ENCODE measurements around the gene KCNK18.
A peak's percentile ranks its signal among the peaks of the same experiment; 100 is the strongest.

The KCNK18 gene

DNA sequence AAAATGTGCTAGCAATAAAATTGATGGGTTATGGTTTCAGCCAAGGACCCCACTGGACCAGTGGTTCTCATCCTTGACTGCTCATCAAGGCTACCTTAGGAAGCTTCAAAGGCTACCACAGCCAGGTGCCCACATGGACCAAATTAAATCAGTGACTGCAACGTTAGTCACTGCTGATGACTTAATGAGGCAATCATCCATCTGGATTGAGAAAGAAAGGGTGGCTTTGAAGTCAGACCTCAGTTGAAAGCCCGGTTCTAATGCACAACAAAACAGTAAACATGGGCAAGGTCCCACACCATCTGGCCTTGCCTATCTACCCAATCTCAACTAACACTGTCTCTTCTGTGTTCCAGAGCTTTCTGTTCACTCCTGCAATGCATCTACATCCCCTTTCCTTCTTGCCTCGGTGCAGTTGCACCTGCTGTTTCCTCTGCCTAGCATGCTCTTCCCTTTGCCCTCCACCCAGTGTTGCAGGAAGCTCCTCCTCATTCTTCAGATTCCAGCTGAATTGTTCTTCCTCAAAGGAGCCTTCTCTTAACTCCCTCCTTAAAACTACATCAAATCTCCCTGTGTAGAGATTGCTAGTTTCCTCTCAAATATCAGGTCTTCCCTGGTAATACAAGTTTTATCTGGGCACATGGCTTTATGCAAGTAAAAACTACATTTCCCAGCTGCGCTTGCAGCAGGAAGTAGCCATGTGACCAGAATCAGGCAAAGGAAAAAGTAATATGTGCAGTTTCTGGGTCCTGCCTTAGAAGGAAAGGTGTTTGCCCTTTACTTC lies 10.3 kb upstream of the KCNK18 start:
- Mint-ChIP-seq H3K36me3 (no peaks in the 10 kb centered on the region), H3K4me3 (no peak overlapping the region), H3K27ac (no peak overlapping the region), H3K4me1 (no peaks in the 10 kb centered on the region), H3K9me3 (peaks cover 5% of the 10 kb centered on the region)
- DNase-seq (ENCODE audit: low spot score in 2 of 2) (no peak), ATAC-seq (no peak)

DNA sequence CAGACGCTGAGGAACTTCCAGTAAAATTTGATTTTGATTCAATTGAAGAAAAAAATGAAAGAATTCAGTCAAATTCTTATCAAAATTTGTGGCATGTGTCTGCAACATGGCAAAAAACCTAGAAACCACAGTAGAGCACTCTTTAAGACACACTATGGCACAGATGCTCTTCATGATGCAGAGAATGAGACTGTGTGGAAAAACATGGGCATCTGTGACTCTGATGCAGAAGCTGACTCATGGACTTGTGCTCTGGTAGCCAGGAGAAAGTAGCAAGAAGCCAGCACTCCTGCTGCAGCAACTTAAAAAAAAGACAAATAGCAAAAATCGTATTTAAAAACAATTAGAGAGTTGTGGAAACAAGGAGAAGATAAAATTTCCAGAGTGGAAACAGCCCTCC lies 8.9 kb upstream of the KCNK18 start:
- Mint-ChIP-seq H3K36me3 (no peaks in the 10 kb centered on the region), H3K4me3 (no peak overlapping the region), H3K4me1 (no peaks in the 10 kb centered on the region), H3K9me3 (peaks cover 5% of the 10 kb centered on the region), H3K27ac (no peak overlapping the region)
- DNase-seq (ENCODE audit: low spot score in 2 of 2): no peak
- ATAC-seq: no peak

DNA sequence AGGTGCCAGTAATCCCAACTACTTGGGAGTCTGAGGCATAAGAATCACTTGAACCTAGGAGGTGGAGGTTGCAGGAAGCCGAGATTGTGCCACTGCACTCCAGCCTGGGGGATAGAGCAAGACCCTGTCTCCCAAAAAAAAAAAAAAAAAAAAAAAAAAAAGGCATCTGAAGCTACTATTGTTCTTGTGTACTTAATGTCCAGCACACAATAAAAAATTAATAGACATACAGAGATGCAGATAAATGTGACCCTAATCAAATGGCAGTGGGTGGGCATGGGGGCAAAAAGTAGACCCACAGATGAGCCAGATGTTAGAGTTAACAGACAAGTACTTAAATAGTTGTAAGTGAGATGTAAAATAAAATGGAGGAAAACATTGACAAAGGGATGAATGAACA lies 7.7 kb upstream of the KCNK18 start:
- ATAC-seq (no peak), DNase-seq (ENCODE audit: low spot score in 2 of 2) (no peak)
- Mint-ChIP-seq H3K4me1 (no peaks in the 10 kb centered on the region), H3K4me3 (no peak overlapping the region), H3K27ac (no peak overlapping the region), H3K9me3 (peaks cover 5% of the 10 kb centered on the region), H3K36me3 (no peaks in the 10 kb centered on the region)

DNA sequence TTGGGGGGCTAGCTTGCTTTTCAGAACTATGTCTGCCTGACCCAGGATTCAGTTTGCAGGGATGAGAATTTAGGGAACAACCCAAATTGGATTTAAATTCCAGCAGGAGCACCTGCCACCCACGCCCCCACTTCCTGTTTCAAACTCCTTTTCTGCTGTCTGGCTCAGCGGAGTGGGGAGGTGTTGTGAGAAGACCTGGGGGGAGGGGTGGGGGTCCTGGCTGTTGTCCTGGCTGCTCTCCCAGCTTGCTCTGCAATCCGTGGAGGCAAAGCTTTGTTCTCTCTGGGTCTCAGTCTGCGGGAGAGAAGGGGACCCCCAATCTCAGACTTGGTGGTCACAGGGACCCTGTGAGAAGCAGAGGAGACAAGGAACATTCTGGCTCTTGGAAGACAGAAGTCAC lies 799 bp downstream of the KCNK18 start:
- ATAC-seq (no peak), DNase-seq (ENCODE audit: low spot score in 2 of 2) (no peak)
- H3K4me1 Mint-ChIP-seq: no peaks in the 10 kb centered on the region
- no peaks in the 10 kb centered on the region for H3K36me3 Mint-ChIP-seq
- H3K4me3 Mint-ChIP-seq: no peak overlapping the region
- no peaks in the 10 kb centered on the region for H3K9me3 Mint-ChIP-seq
- no peak overlapping the region for H3K27ac Mint-ChIP-seq

DNA sequence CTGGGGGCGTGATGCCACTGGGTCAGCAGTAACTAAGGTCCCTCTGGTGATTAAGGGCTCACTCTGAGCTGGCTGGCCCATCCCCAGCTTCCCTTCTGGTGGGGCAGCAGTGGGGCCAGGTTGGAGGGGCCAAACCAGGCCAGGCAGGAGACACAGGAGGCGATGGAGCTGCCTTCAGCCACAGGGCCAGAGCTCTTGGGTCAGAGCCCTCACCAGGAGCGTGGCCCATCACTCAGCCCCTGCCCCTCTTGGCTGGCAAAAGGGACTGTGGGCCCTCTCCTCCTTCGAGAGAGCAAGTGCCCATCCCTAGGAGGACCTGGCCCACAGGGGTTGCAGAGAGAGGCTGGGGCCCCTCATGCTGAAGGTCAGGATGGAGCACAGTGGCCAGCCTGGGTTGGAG lies 4.5 kb downstream of the KCNK18 start:
- H3K27ac Mint-ChIP-seq: no peak overlapping the region
- H3K4me3 Mint-ChIP-seq: no peak overlapping the region
- ATAC-seq (peak; percentile 20), DNase-seq (ENCODE audit: low spot score in 2 of 2) (no peak)
- H3K36me3 Mint-ChIP-seq: no peaks in the 10 kb centered on the region
- H3K9me3 Mint-ChIP-seq: peaks cover 3% of the 10 kb centered on the region
- no peaks in the 10 kb centered on the region for H3K4me1 Mint-ChIP-seq

DNA sequence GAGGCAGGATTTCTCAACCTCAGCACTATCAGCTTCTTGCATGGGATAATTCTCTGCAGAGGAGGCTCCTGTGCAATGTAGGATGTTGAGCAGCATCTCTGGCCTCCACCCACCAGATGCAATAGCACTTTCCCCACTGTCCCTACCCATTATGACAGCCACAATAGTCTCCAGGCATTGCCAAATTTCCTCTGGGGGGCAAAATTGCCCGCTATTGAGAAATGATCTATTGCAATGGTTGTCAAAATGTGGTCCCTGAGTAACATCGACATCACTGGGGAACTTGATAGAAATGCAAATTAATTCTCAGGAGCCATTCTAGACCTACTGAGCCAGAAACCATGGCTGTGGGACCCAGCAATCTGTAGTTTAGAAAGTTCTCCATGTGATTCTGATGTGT lies 7.0 kb downstream of the KCNK18 start:
- no peaks in the 10 kb centered on the region for H3K4me1 Mint-ChIP-seq
- no peaks in the 10 kb centered on the region for H3K36me3 Mint-ChIP-seq
- H3K4me3 Mint-ChIP-seq: no peak overlapping the region
- no peak overlapping the region for H3K27ac Mint-ChIP-seq
- no peak for DNase-seq (ENCODE audit: low spot score in 2 of 2)
- no peak for ATAC-seq
- H3K9me3 Mint-ChIP-seq: peaks cover 3% of the 10 kb centered on the region

DNA sequence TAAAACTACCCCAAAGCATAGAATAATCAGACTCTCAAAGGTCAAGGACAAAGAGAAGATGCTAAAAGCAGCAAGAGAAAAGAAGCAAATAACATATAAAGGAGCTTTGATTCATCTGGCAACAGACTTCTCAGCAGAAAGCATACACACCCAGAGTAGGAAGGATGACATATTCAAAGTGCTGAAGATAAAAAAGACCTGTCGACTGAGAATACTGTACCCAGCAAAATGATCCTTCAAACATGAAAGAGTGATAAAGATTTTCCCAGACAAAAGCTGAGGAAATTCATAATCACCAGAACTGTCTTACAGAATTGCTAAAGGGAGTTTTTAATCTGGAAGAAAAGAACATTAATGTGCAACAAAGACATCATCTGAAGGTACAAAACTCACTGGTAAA lies 14.9 kb downstream of the KCNK18 start:
- ATAC-seq: no peak
- no peaks in the 10 kb centered on the region for H3K36me3 Mint-ChIP-seq
- peaks cover 5% of the 10 kb centered on the region for H3K4me1 Mint-ChIP-seq
- H3K4me3 Mint-ChIP-seq: no peak overlapping the region
- DNase-seq (ENCODE audit: low spot score in 2 of 2): no peak
- H3K9me3 Mint-ChIP-seq: peaks cover 13% of the 10 kb centered on the region
- no peak overlapping the region for H3K27ac Mint-ChIP-seq

DNA sequence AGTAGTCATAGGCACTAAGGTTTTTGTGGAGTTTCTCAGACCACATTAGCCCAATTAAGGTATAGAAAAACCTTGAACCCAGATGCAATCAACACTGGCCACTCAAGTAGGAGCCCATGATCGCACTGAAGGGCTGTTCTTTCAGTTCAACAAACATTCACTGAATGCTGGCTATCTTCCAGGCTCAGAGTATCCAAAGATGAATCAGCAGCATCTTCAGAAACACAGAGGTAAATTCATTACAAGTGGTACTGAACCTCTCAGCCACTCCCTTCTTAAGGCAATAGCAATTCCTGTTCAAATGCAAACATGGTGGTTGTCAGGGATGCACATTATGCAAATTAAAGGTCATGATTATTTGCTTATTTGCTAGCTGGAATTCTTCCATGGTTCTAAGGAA lies 17.1 kb downstream of the KCNK18 start:
- Mint-ChIP-seq H3K9me3 (peaks cover 13% of the 10 kb centered on the region), H3K4me1 (peaks cover 9% of the 10 kb centered on the region), H3K4me3 (no peak overlapping the region), H3K27ac (no peak overlapping the region), H3K36me3 (no peaks in the 10 kb centered on the region)
- DNase-seq (ENCODE audit: low spot score in 2 of 2) (no peak), ATAC-seq (no peak)

DNA sequence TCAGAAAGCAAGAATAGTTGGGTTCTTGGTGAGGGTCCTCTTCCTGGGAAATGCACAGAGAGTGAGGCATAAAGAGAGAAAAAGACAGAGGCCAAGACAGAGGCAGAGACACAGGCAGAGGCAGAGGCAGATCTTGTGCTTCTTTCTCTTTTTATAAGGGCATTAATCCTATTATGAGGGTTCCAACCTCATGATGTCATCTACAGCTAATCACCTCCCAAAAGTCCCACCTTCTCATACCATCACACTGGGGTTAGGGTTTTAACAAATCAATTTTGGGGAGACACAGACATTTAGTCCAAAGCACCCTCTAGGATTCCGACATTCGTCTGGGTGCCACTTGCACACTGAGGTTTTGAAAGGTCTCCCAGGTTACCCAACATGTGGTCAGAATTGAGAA lies 17.8 kb downstream of the KCNK18 start:
- H3K9me3 Mint-ChIP-seq: peaks cover 13% of the 10 kb centered on the region
- H3K4me3 Mint-ChIP-seq: no peak overlapping the region
- H3K27ac Mint-ChIP-seq: no peak overlapping the region
- peaks cover 9% of the 10 kb centered on the region for H3K4me1 Mint-ChIP-seq
- DNase-seq (ENCODE audit: low spot score in 2 of 2) (no peak), ATAC-seq (no peak)
- H3K36me3 Mint-ChIP-seq: no peaks in the 10 kb centered on the region

DNA sequence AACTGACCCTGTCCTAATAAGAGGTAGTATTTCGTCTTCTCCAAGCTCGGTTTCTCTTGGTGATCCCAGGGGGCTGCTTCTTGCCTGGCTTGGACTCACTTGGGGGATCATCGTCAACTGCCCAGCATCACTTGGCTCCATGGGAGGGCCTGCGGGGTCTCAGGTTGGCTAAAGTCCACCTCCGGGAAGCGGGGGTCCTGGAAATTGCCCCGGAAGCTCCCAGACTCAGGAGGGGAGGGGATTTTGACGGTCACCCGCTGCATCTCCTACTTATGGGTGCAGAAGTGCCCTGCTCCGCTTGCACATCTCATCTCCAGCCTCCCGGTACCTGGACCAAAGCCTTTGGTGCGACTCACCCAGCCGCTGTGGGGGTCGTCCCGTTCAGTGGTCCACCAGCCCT lies 18.7 kb downstream of the KCNK18 start:
- Mint-ChIP-seq H3K27ac (no peak overlapping the region), H3K36me3 (no peaks in the 10 kb centered on the region), H3K4me1 (peaks cover 9% of the 10 kb centered on the region), H3K4me3 (peak overlapping the region; percentile 75), H3K9me3 (peaks cover 13% of the 10 kb centered on the region)
- DNase-seq (ENCODE audit: low spot score in 2 of 2) (no peak), ATAC-seq (no peak)

DNA sequence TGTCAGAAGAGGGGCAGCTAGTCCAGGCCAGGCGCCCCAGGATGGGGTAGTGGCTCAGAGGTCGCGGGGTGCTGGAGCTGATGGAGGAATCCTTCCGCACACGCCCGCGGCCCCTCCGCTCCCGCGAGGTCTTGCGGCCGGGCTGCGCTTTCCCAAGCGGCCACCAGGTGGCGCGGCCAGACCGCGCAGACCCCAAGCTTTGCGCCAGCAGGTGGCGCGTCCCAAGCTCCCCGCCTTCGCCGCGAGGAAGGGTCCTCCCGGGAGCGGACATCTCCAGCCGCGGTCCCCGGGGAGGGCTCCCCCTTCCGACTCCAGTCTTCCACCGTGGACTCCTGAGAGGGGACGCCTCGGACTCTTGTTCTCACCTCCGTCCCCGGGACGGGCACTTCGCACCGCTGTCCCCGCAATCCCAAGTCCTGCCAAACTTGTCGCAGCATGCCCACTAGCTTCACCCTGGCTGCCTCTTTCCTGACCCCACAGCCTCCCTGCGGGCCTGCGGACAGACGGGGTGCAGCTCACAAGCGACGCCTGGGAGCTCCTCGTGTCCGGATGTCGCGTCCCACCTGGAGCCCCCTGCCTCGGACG lies 19.4 kb downstream of the KCNK18 start:
- H3K4me3 Mint-ChIP-seq: peak overlapping the region; percentile 75
- DNase-seq (ENCODE audit: low spot score in 2 of 2) (peak; percentile 79 to 82), ATAC-seq (peak; percentile 76)
- no peaks in the 10 kb centered on the region for H3K36me3 Mint-ChIP-seq
- H3K9me3 Mint-ChIP-seq: peaks cover 7% of the 10 kb centered on the region
- H3K4me1 Mint-ChIP-seq: peaks cover 9% of the 10 kb centered on the region
- peak overlapping the region; percentile 48 for H3K27ac Mint-ChIP-seq

DNA sequence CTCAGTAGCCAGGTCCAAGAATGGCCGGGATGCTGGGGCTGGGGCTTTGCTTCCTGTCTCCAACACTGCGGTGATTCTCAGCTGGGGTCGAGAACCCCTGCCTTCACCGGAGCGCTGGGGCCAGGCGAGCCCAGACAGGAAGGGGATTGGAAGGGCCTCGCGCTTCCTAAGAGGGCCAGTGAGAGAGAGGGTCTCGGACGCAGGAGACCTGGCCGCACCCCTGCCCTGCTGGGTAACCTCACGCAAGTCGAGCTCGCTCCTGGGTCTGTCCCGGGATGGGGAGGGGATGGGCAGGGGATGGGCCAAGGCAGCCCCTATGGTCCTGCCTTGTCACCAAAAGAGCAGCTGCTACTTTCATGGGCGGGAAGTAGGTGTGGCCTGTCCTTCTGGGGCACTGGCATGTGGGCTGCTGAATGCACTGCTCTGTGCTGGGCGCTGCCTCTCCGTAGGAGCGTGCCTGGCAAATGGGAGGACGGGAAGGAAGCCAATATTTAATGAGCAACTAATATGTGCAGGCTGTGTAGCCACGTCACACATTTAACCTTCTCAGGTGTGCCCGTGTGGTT lies 20.0 kb downstream of the KCNK18 start:
- ATAC-seq (peak; percentile 55), DNase-seq (ENCODE audit: low spot score in 2 of 2) (peak; percentile 2 to 53)
- peaks cover 9% of the 10 kb centered on the region for H3K4me1 Mint-ChIP-seq
- peak overlapping the region; percentile 48 for H3K27ac Mint-ChIP-seq
- H3K4me3 Mint-ChIP-seq: peak overlapping the region; percentile 75
- H3K9me3 Mint-ChIP-seq: peaks cover 3% of the 10 kb centered on the region
- no peaks in the 10 kb centered on the region for H3K36me3 Mint-ChIP-seq

DNA sequence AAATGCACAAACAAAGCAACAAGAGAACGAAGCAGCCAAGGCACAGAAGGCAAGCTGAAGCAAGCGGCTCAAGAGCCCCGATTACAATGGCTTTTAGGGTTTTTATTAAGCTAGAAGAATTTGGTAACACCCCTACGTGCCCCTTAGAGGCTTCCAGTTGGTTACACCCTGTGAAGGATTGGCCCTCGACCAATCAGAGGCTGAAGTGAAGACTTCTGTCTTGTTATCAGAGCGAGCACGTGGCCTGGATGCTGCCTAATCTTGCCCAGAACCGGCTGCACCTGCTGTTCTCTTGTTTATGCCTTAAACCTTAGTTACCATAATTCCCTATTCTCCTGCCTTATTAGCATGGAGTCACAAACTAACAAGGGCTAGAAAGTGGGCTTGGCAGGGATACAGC lies 21.4 kb downstream of the KCNK18 start:
- DNase-seq (ENCODE audit: low spot score in 2 of 2) (no peak), ATAC-seq (no peak)
- H3K4me3 Mint-ChIP-seq: no peak overlapping the region
- no peak overlapping the region for H3K27ac Mint-ChIP-seq
- no peaks in the 10 kb centered on the region for H3K9me3 Mint-ChIP-seq
- H3K36me3 Mint-ChIP-seq: no peaks in the 10 kb centered on the region
- H3K4me1 Mint-ChIP-seq: peaks cover 9% of the 10 kb centered on the region

DNA sequence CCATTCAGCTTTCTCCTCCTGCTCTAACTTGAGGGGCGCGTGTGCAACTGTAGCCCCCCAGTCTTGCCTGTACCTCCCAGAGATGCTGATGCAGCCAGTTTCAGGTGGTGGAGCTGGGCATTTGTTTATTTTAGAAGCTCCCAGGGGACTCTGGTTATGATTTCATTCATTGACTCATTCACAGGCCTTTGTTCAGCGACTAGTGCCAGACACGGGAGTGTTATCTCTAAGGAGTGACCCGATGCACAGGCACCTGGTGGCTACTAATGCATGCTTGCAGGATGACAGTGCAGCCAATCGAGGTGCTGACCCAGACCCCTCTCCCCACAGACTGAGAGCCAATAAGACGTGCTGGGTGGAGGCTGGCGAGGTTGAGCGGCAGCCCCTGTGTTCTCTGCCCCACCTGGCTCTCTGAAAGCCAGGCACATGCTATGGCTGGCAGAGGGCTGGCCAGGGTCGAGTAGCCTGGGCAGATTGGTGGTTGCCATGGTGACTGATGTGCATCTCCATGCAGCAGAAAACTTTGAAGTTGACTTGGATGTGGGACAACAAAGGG lies 23.9 kb downstream of the KCNK18 start:
- no peak for ATAC-seq
- peaks cover 9% of the 10 kb centered on the region for H3K4me1 Mint-ChIP-seq
- H3K9me3 Mint-ChIP-seq: no peaks in the 10 kb centered on the region
- H3K4me3 Mint-ChIP-seq: no peak overlapping the region
- no peak overlapping the region for H3K27ac Mint-ChIP-seq
- DNase-seq (ENCODE audit: low spot score in 2 of 2): no peak
- H3K36me3 Mint-ChIP-seq: no peaks in the 10 kb centered on the region

DNA sequence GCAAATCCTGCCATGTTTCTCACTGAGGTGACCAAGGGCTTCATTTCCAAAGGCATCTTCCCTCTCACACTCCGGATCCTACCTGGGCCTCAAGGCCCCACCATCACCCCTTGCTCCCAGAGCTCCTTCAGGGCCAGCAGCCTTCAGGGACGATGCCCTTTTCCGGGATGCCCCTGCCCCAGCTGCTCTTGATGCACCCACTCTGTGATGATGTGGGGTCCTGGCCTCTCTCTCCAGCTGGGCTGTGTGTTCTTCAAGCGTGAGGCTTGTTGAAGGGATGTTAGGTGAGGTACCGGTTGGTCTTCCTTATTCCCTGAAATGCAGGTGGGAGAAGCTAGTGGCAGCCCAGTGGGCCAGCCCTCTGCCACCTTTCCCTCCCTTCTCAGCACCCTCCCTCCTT lies 25.3 kb downstream of the KCNK18 start:
- ATAC-seq (no peak), DNase-seq (ENCODE audit: low spot score in 2 of 2) (no peak)
- Mint-ChIP-seq H3K36me3 (no peaks in the 10 kb centered on the region), H3K4me1 (no peaks in the 10 kb centered on the region), H3K4me3 (no peak overlapping the region), H3K27ac (no peak overlapping the region), H3K9me3 (no peaks in the 10 kb centered on the region)

Measured in stimulated activated effector memory CD8-positive, alpha-beta T cell treated with anti-CD3 and anti-CD28 coated beads, Interleukin-12 subunit alpha, Interleukin-12 subunit beta, amount 100 ng/mL, for 72 hours (primary cell).